H1 (cell line): ENCODE results near the gene THAP10. TPM values are rescaled to one million over a fixed set of nuclear protein-coding genes. Genes with fewer than 3 reads are reported as not detected.

Source experiments
- ASH2L ChIP-seq: fragments of 200-600, 300-600 bp; sonication (generic); IDR thresholded peaks from one replicate; pipeline ENCODE4 v1.7.1; 2017; ENCODE audit warnings: low read length
- POLR2A ChIP-seq, 2 experiments: IDR thresholded peaks; 1 replicate in 1 of 2; 2 replicates in 1 of 2; pipeline ENCODE4 v1.6.1; 2011; ENCODE audit warnings: low read depth in 2 of 2, low read length in 2 of 2, mild to moderate bottlenecking in 2 of 2; ENCODE audit errors: control extremely low read depth in 1 of 2
- SAP30 ChIP-seq: fragments of 300-600 bp; sonication (generic); IDR thresholded peaks from 2 replicates; pipeline ENCODE4 v1.7.1; 2012; ENCODE audit warnings: low read length, moderate library complexity, mild to moderate bottlenecking, inconsistent platforms; ENCODE audit not compliant: insufficient read depth, insufficient replicate concordance
- SRF ChIP-seq: IDR thresholded peaks from 2 replicates; pipeline ENCODE4 v1.6.1; 2011; ENCODE audit warnings: mild to moderate bottlenecking, low read depth, low read length, moderate library complexity
- TBP ChIP-seq: IDR thresholded peaks from 2 replicates; pipeline ENCODE4 v1.6.1; 2011; ENCODE audit warnings: low read depth, low read length, improper control_type of control experiment
- polyA plus RNA-seq, 7 experiments: library from polyadenylated mRNA; depleted of rRNA in 3 of 7; stranded (reverse) in 5 of 7; unstranded in 2 of 7; fragments of >200 nt in 5 of 7; fragments of 200-250 nt in 2 of 7; gene quantifications; 1 replicate in 5 of 7; 2 replicates in 1 of 7; 4 replicates in 1 of 7; pipeline versions ENCODE4 v1.2.1 to v1.2.3, GENCODE V29; 2011 to 2013; ENCODE audit warnings: missing spikeins in 2 of 7, mixed read lengths in 2 of 7
- total RNA-seq: library from RNA; stranded (reverse); fragmentation: NEBNext Ultra II Directional; extraction: Animal tissue kit (Norgen Biotek cat#: 25700); gene quantifications from 2 replicates; pipeline ENCODE4 v1.2.1, GENCODE V29; 2021

THAP10 gene
- total and polyA plus RNA-seq, 2 of the 8 experiments (the other 6 are each of a cell fraction or from before 2014, with no cell fraction given): 2.8 to 4.5 TPM

GRCh38 chr15:70923311-70924080 lies 31.3 kb upstream of the THAP10 start (continued):
- TF ChIP-seq SAP30 (no peak), POLR2A (IDR thresholded peaks at IDR 0.05; ENCODE audit: control extremely low read depth in 1 of 2, low read depth in 2 of 2, low read length in 2 of 2) (no peak), SRF (no peak), TBP (no peak), ASH2L (no peak)
